ENCODE measurements around the gene ACVR1. TPM values are rescaled to one million over a fixed set of nuclear protein-coding genes. Genes with fewer than 3 reads are reported as not detected.
A peak's percentile ranks its signal among the peaks of the same experiment; 100 is the strongest.

ACVR1 gene
- total and polyA plus RNA-seq, 2 donors: 3.0 to 8.0 TPM

DNA sequence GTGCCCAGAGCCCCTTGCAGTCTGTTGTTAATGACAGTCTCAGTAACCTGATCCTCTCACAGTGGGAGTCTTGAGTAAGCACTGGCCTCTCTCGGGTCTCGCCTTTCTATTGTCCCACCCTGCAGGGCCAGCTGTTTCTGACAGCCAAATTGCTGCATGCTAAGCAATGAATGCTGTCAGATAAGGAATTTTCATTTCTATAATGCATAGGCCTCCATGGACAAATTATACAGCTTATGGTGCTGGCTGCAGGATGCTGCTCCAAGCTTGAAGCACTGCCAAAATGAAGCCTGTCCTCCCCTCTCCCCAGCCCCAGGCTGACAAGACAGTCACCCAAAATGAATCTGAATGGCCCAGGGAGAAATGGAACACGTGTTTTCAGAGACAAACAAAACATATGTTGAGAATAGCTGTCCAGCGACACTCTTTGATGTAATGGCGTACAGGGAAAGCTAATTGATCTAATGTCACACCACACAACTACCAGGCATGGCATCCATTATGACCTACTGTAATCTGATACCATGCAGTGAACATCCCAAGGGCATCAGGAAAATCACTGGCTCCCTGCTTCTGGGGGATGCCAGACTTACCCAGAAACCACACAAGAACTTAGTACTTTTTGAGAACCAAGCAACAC lies 36.8 kb downstream of the ACVR1 start:
- WGBS: 93% methylated on average over 5 of the region's 5 CpGs
- no peaks in the 10 kb centered on the region for H3K9me3 ChIP-seq (ENCODE audit: control insufficient read depth in 2 of 2, insufficient read depth in 1 of 2, low read length in 1 of 2)
- no peak overlapping the region for H3K4me3 ChIP-seq (ENCODE audit: low read length in 2 of 2)
- H3K27me3 ChIP-seq (ENCODE audit: control insufficient read depth in 2 of 2, insufficient read depth in 1 of 2, low read length in 1 of 2): no peaks in the 10 kb centered on the region
- DNase-seq (ENCODE audit: low read depth in 6 of 9, low spot score in 9 of 9): no peak
- peaks cover 2 to 18% of the 10 kb centered on the region in 2 donors for H3K4me1 ChIP-seq (ENCODE audit: control insufficient read depth in 2 of 2, insufficient read depth in 2 of 2, low read length in 2 of 2)
- peak overlapping the region in 1 of 2 donors; percentile 5 for H3K27ac ChIP-seq (ENCODE audit: low read depth in 1 of 2, low read length in 1 of 2)
- H3K36me3 ChIP-seq (ENCODE audit: control insufficient read depth in 2 of 2, insufficient read depth in 2 of 2, low read length in 1 of 2): no peaks in the 10 kb centered on the region

DNA sequence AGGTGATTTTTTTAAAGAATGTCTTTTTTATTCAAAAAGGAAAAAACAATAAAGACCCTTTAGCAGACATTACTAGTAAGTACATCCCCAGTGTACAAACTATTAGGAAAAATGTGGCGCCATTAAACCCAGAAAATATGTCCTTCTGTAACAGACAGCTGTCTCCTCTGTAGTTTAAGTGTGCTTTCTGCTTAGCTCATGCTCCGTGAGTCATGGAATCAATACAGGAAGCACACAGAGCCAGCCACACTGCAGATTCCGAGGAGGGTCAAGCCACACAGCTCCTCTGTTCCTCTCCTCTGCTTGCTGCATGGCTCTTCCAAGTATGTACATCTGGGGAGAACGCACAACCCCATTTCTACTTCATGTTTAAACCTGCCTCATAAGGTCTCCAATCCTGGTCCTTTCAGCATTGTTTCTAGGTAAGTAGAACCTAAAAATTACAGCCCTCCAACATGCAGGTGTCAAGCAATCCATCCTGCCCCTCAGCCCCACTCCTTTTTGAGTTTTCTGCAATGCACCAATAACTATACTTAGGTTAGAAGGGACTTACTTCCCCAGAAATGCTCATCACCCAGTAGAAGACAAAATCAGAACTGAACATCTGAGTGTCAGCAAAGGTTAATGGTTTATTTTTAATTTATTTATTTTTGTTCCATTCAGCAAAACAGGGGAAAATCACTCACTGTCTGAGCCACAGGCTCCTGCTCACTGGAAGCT lies 37.5 kb downstream of the ACVR1 start:
- H3K27ac ChIP-seq (ENCODE audit: low read depth in 1 of 2, low read length in 1 of 2): peak overlapping the region in 1 of 2 donors; percentile 63
- WGBS: 22% methylated on average over 4 of the region's 4 CpGs
- peaks cover 2 to 18% of the 10 kb centered on the region in 2 donors for H3K4me1 ChIP-seq (ENCODE audit: control insufficient read depth in 2 of 2, insufficient read depth in 2 of 2, low read length in 2 of 2)
- peak in 4 of 9 donors; percentile 4 to 38 (median 7) for DNase-seq (ENCODE audit: low read depth in 6 of 9, low spot score in 9 of 9)
- H3K4me3 ChIP-seq (ENCODE audit: low read length in 2 of 2): no peak overlapping the region
- H3K36me3 ChIP-seq (ENCODE audit: control insufficient read depth in 2 of 2, insufficient read depth in 2 of 2, low read length in 1 of 2): no peaks in the 10 kb centered on the region
- no peaks in the 10 kb centered on the region for H3K9me3 ChIP-seq (ENCODE audit: control insufficient read depth in 2 of 2, insufficient read depth in 1 of 2, low read length in 1 of 2)
- H3K27me3 ChIP-seq (ENCODE audit: control insufficient read depth in 2 of 2, insufficient read depth in 1 of 2, low read length in 1 of 2): no peaks in the 10 kb centered on the region

DNA sequence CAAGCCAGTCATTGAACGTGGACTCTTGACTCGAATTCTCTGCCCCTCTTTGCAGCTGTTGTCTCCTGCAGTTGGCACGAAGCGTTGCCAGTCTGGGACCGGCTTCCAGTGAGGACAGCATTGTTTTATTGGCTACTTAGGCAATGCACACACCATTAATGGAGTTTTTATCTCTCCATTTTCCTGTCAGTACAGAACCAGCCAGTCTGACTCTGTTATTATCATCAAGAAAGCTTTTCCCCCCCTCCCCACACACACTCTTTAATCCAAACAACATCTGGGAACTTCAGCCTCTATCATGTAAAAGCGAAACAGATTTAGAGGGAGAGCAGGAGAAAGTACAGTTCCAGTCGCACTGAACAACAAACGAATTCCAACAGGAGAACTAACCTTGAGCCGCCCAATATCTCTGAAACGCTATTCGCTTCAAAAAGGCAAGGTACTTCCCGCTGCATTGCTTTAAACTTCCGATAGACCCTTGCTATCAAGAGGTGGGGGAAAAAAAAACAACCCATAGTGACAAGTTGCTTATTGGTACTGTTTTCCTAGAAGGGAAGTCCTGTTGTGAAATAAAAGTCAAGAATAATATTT lies 38.2 kb downstream of the ACVR1 start:
- Histone ChIP-seq H3K4me1 (ENCODE audit: control insufficient read depth in 2 of 2, insufficient read depth in 2 of 2, low read length in 2 of 2) (peaks cover 2 to 18% of the 10 kb centered on the region in 2 donors), H3K4me3 (ENCODE audit: low read length in 2 of 2) (no peak overlapping the region), H3K9me3 (ENCODE audit: control insufficient read depth in 2 of 2, insufficient read depth in 1 of 2, low read length in 1 of 2) (no peaks in the 10 kb centered on the region), H3K36me3 (ENCODE audit: control insufficient read depth in 2 of 2, insufficient read depth in 2 of 2, low read length in 1 of 2) (no peaks in the 10 kb centered on the region), H3K27ac (ENCODE audit: low read depth in 1 of 2, low read length in 1 of 2) (peak overlapping the region; percentile 25 to 63), H3K27me3 (ENCODE audit: control insufficient read depth in 2 of 2, insufficient read depth in 1 of 2, low read length in 1 of 2) (no peaks in the 10 kb centered on the region)
- WGBS: 72% methylated on average over 13 of the region's 13 CpGs
- no peak for DNase-seq (ENCODE audit: low read depth in 6 of 9, low spot score in 9 of 9)

DNA sequence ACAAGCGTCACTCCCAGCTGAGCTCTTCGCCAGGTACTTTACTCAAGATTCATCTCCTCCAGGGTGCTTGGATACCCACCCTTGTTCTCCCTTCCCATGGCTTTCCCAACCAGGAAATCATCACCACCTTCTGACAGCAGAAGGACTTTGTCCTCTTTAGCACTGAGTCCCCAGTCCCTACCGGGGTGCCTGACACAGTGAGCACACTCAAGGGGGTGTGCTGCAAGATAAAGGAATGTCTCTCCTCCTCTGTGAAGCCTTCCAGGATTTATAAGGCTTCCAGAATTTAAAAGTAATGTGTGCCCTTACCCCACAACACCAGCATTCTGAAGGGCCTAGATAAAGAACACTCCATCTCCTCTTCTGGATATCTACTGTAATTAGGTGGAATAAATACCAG lies 39.6 kb downstream of the ACVR1 start:
- 99% methylated on average over 3 of the region's 3 CpGs for WGBS
- H3K36me3 ChIP-seq (ENCODE audit: control insufficient read depth in 2 of 2, insufficient read depth in 2 of 2, low read length in 1 of 2): no peaks in the 10 kb centered on the region
- peaks cover 2 to 18% of the 10 kb centered on the region in 2 donors for H3K4me1 ChIP-seq (ENCODE audit: control insufficient read depth in 2 of 2, insufficient read depth in 2 of 2, low read length in 2 of 2)
- H3K9me3 ChIP-seq (ENCODE audit: control insufficient read depth in 2 of 2, insufficient read depth in 1 of 2, low read length in 1 of 2): no peaks in the 10 kb centered on the region
- no peak for DNase-seq (ENCODE audit: low read depth in 6 of 9, low spot score in 9 of 9)
- H3K4me3 ChIP-seq (ENCODE audit: low read length in 2 of 2): no peak overlapping the region
- no peak overlapping the region for H3K27ac ChIP-seq (ENCODE audit: low read depth in 1 of 2, low read length in 1 of 2)
- no peaks in the 10 kb centered on the region for H3K27me3 ChIP-seq (ENCODE audit: control insufficient read depth in 2 of 2, insufficient read depth in 1 of 2, low read length in 1 of 2)

DNA sequence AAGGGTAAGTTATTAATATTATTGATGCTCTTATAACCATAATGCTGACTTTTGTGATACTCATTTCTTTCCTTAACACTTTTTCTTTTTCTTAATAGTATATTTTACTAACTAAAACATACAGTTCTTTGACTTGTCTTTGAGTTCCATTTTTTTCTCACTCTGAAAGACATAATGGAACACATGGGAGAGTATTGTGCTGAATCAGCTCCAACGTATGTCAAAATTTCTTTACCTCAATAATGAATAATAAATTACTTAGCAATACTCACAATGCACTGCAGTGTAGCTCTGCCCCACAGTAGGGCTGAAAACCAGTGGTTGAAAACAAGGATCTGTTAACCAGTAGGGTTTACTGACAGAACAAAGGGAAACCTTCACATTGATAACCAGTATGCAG lies 40.7 kb downstream of the ACVR1 start:
- no peaks in the 10 kb centered on the region for H3K9me3 ChIP-seq (ENCODE audit: control insufficient read depth in 2 of 2, insufficient read depth in 1 of 2, low read length in 1 of 2)
- H3K27me3 ChIP-seq (ENCODE audit: control insufficient read depth in 2 of 2, insufficient read depth in 1 of 2, low read length in 1 of 2): no peaks in the 10 kb centered on the region
- no peak for DNase-seq (ENCODE audit: low read depth in 6 of 9, low spot score in 9 of 9)
- H3K4me3 ChIP-seq (ENCODE audit: low read length in 2 of 2): no peak overlapping the region
- H3K4me1 ChIP-seq (ENCODE audit: control insufficient read depth in 2 of 2, insufficient read depth in 2 of 2, low read length in 2 of 2): peaks cover 2 to 18% of the 10 kb centered on the region in 2 donors
- no peak overlapping the region for H3K27ac ChIP-seq (ENCODE audit: low read depth in 1 of 2, low read length in 1 of 2)
- WGBS: 96% methylated on average over 1 of the region's 1 CpG
- no peaks in the 10 kb centered on the region for H3K36me3 ChIP-seq (ENCODE audit: control insufficient read depth in 2 of 2, insufficient read depth in 2 of 2, low read length in 1 of 2)

DNA sequence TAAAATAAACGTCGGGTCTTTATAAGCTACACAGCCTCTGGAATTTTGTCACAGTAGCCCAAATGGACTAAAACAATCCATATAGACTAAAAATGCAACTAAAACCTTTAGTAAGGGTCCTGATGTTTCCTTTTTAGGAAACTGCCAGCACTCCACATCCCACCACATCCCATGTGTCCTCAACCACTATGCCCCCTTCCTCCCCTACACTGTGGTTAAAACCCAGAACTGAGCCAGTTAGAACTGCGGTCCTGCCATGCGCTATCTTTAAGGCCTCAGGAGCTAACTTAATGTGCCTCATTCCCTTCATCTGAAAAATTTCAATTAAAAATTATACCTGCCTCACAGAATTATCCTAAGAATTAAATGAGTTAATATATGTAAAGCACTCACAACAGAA lies 41.1 kb downstream of the ACVR1 start:
- no peak for DNase-seq (ENCODE audit: low read depth in 6 of 9, low spot score in 9 of 9)
- WGBS: 71% methylated on average over 4 of the region's 4 CpGs
- H3K36me3 ChIP-seq (ENCODE audit: control insufficient read depth in 2 of 2, insufficient read depth in 2 of 2, low read length in 1 of 2): no peaks in the 10 kb centered on the region
- no peaks in the 10 kb centered on the region for H3K27me3 ChIP-seq (ENCODE audit: control insufficient read depth in 2 of 2, insufficient read depth in 1 of 2, low read length in 1 of 2)
- no peaks in the 10 kb centered on the region for H3K9me3 ChIP-seq (ENCODE audit: control insufficient read depth in 2 of 2, insufficient read depth in 1 of 2, low read length in 1 of 2)
- H3K27ac ChIP-seq (ENCODE audit: low read depth in 1 of 2, low read length in 1 of 2): no peak overlapping the region
- peaks cover 2 to 18% of the 10 kb centered on the region in 2 donors for H3K4me1 ChIP-seq (ENCODE audit: control insufficient read depth in 2 of 2, insufficient read depth in 2 of 2, low read length in 2 of 2)
- no peak overlapping the region for H3K4me3 ChIP-seq (ENCODE audit: low read length in 2 of 2)

DNA sequence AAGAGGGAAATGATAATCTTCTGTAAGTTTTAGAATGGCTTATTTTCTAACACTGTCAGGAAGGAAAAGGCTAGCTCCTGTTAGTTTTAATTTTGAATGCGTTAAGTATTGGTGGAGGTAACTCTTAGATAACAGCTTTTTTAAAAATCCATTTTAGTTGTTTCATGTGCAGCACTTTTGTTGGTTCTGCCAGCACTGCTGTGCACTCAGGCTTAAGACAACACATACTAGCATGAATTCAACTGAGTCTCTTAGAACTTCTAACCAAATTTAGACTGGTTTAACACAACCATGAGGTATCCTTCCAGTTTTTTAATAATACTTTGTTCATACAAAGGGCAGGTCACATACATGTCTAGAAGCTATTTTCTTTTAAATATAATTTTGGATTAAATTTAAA lies 42.4 kb downstream of the ACVR1 start:
- Histone ChIP-seq H3K27me3 (ENCODE audit: control insufficient read depth in 2 of 2, insufficient read depth in 1 of 2, low read length in 1 of 2) (no peaks in the 10 kb centered on the region), H3K27ac (ENCODE audit: low read depth in 1 of 2, low read length in 1 of 2) (no peak overlapping the region), H3K4me3 (ENCODE audit: low read length in 2 of 2) (no peak overlapping the region), H3K9me3 (ENCODE audit: control insufficient read depth in 2 of 2, insufficient read depth in 1 of 2, low read length in 1 of 2) (no peaks in the 10 kb centered on the region), H3K36me3 (ENCODE audit: control insufficient read depth in 2 of 2, insufficient read depth in 2 of 2, low read length in 1 of 2) (no peaks in the 10 kb centered on the region), H3K4me1 (ENCODE audit: control insufficient read depth in 2 of 2, insufficient read depth in 2 of 2, low read length in 2 of 2) (peaks cover 2 to 14% of the 10 kb centered on the region in 2 donors)
- DNase-seq (ENCODE audit: low read depth in 6 of 9, low spot score in 9 of 9): no peak
- 99% methylated on average over 1 of the region's 1 CpG for WGBS

DNA sequence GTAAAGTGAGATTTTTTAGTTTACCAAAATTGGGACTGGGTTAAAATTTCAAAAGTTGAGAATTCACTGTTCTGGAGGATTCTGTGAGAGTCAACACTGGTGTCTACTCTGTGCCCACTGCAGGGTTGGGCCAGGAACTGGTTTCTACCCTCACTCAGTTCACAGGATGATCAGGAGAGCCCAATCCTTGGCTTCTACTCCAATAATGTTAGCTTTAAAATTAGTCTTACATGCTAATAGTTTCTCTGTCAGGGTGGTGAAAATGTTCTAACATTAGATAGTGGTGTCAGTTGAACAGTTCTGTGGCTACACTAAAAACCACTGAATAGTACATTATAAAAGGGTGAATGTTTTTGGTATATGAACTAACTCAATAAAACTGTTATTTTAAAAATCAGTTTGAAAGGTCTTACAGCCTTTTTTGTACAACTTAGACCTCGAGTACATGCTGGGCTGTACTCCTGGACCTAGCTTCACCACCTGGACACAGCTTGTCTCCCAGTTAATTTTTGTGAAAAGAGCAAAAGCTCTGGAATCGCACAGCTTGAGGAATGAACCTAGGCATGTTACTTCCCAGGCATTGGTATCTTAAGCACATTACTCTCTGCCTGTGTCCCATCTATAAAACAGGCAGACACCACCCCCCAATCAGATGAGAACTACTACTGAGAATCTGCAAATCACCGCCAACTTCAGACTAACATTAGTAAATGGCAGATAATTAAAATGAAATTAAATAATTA lies 44.4 kb downstream of the ACVR1 start:
- Histone ChIP-seq H3K27ac (ENCODE audit: low read depth in 1 of 2, low read length in 1 of 2) (no peak overlapping the region), H3K36me3 (ENCODE audit: control insufficient read depth in 2 of 2, insufficient read depth in 2 of 2, low read length in 1 of 2) (no peaks in the 10 kb centered on the region), H3K4me1 (ENCODE audit: control insufficient read depth in 2 of 2, insufficient read depth in 2 of 2, low read length in 2 of 2) (peaks cover 2 to 3% of the 10 kb centered on the region in 2 donors), H3K4me3 (ENCODE audit: low read length in 2 of 2) (no peak overlapping the region), H3K27me3 (ENCODE audit: control insufficient read depth in 2 of 2, insufficient read depth in 1 of 2, low read length in 1 of 2) (no peaks in the 10 kb centered on the region), H3K9me3 (ENCODE audit: control insufficient read depth in 2 of 2, insufficient read depth in 1 of 2, low read length in 1 of 2) (no peaks in the 10 kb centered on the region)
- no peak for DNase-seq (ENCODE audit: low read depth in 6 of 9, low spot score in 9 of 9)
- 98% methylated on average over 3 of the region's 3 CpGs for WGBS
